CD4-positive, alpha-beta T cell treated with Interleukin-15 for 4 hours (primary cell): Measurements from ENCODE around the gene ARHGEF4.
"Not testable (repeated sequence)": the region's sequence is repeated elsewhere in the genome, so short reads cannot be mapped to it uniquely, and the experiment has no call there.

Experiments
- DNase-seq: peaks from one replicate; pipeline ENCODE4 v3.0.0-alpha.2; 2020; ENCODE audit warnings: low spot score

ARHGEF4 gene

DNA sequence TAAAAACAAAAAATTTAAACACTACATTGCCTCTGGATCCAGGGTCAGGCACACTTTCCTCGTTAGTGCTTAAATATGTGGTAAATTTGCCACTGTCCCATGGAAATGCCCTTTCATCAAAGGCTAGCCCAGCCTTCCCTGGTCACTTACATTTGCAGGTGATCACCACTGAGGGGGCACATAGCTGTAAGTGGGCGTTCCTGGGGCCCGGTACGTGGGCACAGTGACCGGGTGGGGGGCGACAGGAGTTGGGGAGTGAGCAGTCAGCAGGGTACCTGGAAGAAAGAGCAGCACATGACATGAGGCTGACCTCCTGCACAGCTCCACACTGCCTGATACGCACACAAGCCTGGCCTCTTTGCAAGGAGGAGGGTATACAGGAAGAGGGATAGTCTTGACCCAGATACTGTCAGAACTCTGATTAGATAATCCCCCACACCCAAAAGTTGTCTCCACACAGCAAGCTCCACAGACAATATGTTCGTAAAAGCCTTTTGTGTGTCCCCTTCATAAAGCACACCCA, 216.1 kb downstream of the ARHGEF4 start:
- DNase-seq: no peak

DNA sequence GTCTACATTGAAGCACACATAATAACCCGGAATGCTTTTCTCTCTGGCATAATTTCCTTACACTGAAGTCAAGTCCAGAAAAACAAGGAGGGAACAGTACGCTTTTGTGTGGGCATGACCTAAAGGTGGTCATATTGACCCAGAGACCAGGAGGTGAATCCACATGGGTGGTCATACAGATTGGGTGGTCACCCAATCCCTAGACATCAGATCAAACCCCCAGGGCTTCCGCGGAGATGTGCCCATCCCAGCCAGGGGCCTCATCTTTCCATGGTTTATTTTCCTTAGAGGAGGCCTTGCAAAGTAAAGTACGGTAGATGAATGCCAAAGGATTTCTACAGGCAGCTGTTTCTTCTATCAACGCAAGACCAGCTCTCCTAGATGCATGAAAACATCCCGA, 217.8 kb downstream of the ARHGEF4 start:
- DNase-seq: no peak

DNA sequence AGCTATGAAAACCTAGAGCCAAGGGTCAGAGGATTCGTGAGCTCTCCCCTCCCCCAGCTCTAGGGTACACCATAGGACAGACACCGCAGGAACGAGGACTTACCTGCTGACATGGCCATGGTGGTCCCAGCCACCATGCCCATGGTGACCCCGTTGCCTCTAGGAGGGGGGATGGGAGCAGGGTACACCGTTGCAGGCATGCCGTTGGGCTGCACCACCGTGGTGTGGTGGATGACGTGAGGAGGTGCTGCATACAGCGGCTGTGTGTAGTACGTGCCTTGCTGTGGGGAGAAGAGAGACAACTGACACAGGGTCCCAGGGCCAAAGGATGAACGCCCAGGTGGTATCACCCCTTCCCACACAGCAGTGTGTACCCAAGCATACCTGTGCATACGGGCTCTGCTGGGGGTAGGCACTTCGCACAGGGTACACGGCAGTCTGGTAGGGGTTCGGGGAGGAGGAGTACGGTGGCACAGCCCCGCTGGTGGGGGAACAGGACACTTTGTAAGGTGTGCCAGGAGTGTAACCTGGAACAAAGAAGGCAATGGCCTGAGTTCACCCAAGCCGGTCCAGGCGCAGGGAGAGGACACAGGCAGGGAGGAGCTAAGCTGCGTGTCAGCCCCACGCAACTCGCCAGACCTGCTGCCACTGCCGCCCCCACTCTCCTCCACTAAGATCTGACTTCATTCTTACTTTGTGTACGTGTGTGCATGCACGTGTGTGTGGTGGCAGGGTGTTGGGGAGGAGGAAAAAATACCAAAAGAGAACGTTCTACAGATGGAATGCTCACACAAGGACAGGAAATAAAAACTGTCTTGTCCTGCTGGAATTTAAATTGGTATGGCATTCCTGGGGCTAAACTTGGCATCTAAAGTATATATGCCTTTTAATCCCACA, 218.7 kb downstream of the ARHGEF4 start:
- no peak for DNase-seq

DNA sequence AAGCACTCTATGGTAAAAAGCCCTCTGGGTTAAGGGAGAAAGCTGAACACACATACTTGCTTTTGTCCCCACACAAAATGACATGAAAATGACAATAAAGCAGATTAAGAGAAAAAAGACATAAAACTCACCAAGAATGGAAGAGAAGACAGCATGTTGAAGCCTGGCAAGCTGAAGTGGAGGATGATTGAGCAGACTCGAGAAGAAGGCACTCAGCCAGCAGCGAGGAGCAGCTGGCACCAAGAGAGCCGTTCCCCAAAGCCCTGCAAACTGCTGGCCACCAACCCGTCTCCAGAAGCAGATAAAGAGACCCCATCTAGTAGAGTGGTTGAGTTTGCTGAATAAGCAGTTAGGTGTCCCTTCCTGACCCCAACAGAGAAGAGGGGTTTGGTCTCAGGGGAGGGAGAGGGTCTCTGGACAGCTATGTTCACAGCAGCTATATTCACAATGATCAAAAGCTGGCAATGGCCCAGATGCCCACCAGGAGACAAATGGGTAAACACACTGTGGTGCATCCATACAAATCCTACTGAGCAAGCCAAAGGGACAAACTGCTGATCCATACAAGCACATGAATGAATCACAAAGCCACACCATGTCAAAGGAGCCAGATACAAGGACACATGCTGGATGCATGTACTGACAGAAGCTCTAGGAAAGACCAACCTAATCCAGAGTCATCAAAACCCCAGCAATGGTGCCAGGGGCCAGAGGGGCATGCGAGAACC, 219.7 kb downstream of the ARHGEF4 start:
- DNase-seq: no peak

DNA sequence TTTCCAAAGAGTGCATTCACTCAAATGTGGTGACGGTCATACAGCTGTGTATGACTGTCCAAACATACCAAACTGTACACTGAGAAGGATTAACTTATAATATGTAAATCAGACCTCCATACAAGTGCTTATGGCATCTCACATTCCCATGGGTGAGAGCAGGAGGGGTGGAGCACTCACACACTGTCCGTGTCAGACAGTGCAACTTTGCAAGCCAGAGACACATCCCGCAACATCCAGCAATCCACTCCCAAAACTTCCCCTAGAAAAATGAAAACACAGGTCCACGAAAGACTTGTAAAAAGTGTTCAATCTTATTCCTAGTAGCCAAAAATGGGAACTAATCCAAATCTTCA, 220.2 kb downstream of the ARHGEF4 start:
- DNase-seq: no peak

DNA sequence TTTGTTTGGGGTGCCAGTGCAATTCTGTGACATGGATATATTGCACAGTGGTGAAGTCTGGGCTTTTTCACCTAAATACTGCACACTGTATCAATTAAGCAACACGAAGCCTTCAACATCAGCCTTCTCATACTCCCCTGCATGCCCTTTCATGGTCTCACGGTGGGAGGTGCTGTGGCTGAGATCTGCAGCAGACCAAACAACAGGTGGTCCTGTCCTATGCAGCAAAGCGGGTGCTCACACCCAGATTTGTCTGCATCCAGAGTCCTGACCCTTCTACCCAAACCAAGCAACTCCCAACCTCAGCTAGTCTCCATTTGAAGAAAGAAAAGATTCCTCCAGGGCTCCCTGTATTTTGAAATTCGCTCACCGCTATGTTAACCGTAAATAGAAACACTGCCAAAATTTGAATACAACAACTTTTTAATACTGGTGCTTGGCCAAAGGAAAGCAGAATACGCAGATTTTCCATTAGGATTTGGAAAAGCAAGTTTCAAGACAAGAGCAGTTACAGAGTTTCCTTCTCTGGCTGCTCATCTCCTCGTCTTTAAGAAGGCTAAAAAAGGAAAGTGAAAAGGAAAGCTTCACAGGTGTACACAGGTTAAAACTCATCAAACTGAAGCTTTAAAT, 221.6 kb downstream of the ARHGEF4 start:
- no peak for DNase-seq

DNA sequence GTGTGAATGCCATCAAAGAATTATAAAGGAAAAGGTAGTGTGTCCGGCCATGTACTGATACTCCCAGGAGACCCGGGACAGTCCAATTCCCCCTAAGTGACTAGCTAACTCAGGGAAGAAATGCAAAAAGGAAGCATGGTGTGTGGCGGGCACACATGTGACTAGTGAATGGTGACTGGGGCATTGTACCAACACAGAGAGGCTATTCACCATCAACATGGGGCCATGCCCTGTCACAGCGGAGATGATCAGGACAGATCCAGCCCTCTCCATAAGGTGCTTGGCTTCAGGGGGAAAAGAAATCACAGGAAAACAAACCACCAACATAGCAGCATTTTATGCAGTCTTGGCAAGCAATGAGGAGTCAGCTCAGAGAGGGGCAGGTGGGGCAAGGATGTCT, 222.2 kb downstream of the ARHGEF4 start:
- no peak for DNase-seq

DNA sequence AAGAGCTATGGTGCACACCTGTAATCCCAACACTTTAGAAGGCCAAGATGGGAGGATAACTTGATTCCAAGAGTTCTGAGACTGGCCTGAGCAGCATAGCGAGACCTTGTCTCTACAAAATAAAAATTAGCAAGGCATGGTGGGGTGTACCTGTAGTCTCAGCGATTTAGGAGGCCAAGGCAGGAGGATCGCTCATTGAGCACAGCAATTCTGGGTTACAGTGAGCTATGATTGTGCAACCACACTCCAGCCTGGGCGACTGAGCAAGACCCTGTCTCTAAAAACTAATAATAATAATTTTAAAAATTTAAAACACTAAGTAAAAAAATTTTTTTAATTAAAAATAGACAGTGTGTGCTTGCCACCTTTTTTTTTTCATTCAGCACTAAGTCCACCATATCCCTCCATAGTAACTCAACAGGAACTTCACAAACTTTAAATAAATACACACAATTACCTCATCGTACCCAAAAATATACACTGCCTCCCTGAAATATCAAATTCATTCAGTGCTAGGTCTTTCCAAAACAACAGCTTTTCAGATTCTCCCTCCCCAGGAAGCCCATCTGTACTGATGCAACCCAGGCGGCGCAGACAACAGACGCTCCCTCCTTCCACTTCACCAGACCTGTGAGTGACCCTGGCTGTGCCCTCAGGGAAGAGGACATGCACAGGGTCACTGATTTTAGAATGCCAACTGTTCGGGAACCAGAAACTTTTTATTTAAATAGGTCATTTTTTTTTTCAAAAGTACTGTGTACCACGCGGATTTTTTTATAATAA, 227.0 kb downstream of the ARHGEF4 start:
- no peak for DNase-seq

DNA sequence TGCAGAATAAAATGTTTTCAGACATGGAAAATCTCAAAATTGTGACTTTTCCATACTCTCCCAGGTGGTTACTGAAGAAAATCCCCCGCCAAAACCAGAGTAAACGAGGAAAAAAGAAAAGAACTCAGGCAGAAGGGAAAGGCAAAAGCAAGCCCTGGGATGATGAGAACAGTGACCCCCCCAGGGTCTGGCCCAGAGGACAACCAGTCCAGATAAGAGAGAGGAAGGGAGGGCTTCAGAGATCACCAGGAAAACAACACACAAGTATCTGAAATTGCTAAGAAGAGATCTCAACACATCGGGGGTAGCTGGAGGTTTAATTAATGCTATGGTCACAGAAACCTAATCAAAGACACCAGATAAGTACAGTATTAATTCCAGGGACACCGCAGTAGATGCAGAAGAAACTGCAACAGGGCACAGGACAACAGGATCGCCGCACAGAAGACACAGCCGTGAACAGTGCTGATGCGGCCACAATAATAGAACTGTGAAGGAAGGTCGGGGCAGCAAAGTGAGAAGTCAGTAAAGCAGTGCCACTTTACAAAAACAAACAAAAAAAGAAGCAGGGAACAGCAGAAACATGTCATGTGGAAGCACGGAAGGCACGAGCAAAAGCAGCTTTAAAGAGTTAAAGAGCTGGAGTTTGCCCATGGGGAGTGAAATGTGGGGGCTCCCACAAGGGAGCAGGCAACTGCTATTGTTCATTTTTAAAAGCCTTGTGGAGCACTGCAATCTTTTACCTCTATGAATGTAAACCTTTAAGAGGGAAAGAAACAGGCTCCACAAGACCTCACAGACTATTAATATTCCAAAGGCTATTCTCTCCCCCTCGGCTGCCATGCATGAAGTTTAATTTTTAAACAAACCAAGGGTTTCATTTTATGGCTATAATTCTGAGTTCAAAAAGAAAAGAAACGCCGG, 228.1 kb downstream of the ARHGEF4 start:
- no peak for DNase-seq

DNA sequence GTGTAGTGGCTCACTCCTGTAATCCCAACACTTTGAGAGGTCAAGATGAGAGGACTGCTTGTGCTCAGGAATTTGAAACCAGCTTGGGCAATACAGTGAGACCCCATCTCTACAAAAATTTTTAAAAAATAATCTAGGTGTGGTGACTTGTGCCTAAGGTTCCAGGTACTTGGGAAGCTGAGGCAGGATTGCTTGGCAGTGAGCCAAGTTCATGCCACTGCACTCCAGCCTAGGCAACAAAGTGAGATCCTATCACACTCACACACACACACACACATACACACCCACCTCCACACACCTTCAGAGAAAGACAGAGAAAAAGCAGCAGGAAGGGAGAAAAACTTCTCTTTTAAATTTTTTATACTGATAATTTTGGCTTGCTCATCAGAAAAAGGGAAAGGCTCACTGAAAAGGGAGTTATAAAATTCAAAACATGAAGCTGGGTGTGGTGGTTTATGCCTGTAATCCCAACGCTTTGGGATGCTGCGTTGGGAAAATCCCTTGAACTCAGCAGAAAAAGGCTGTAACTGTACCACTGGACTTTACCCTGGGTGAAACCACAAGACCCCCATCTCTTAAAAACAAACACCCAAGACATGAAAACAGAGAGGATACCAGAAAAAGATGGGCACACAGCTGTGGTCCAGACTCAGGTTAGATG, 230.9 kb downstream of the ARHGEF4 start:
- no peak for DNase-seq

DNA sequence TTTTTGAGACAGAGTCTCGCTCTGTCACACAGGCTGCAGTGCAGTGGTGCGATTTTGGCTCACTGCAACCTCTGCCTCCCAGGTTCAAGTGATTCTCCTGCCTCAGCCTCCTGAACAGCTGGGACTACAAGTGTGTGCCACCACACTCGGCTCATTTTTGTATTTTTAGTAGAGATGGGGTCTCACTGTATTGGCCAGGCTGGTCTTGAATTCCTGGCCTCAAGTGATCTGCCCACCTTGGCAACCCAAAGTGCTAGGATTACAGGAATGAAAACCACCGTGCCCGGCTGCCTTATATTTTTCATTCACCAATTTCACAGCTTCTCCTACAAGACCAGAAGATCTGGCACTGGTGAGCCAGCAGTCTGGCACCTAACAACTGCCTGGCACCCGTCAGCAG, 231.5 kb downstream of the ARHGEF4 start:
- DNase-seq: not testable (repeated sequence)

DNA sequence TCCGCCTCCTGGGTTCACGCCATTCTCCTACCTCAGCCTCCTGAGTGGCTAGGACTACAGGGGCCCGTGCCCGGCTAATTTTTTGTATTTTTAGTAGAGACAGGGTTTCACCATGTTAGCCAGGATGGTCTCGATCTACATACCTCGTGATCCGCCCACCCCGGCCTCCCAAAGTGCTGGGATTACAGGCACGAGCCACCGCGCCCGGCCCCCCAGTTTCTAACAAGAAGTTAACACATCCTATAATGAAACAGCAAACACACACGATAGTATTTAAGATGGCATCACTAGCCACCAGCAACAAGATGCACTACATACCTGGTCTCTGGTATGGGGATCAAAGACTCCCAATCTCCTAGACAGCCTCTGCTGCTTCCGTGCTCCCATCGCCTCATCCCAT, 238.9 kb downstream of the ARHGEF4 start:
- DNase-seq: not testable (repeated sequence)

DNA sequence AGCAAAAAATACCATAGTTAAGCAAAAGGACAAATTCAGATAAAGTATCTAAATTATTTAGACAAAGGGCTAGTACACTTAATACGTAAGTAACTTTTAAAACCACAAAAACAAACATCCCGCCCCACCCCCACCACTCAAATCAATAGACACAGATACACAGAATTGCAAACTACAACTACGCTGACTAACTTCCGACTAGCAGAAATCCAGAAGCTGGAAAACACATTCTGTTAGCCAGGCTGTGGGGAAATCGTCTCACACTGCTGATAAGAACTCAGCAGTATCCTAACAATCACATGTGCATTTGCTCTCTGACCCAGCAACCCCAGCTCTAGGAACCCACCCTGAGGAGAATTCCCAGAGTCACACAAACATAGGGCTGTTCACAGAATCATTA, 240.0 kb downstream of the ARHGEF4 start:
- DNase-seq: no peak

DNA sequence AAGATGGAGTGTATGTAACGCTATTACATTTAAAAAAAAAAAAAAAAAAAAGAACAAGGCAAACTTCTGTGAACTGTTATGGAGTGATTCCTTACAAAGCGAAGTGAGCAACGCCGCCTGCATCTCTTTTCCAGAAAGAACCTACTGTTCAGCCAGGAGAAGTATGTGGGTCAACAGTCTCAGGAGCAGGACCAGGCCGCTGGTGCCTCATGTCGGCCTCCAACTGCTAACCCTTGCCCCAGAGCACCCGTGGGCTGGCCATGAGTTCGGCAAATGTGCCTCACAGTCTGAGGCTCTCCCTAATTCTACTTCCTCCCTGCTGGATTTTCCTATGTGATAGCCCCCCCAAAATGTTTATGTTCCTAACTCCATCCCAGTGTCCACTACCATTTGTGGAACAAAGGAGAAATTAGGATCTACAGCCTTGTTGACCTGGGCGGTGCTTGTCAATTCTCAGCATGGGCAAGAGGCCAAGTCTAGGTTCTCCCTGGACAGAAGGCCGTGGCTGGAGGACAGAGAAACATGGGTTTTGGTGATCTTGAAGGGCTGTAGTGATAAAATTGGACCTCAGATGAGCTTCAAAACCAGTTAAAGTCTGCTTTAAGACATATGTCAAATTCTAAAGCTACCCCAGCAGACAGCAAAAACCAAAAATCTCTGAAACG, 240.6 kb downstream of the ARHGEF4 start:
- no peak for DNase-seq

DNA sequence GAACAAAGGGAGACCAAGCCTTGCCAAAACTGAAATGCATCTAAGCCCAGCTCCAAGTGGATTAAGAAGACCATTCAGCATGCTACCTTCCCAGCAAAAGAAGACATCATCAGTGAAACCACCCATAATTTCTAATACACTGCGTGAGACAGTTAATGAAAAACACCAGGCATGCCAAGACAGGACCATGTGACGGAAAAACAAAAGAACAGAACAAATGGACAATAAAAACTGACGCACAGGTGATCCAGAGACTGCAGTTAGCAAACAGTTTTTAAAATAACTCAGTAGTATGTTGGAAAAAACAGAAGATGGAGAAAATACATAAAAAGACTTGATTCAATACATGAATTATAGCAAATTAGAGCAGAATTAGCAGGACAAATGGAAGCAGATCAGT, 241.3 kb downstream of the ARHGEF4 start:
- DNase-seq: no peak

DNA sequence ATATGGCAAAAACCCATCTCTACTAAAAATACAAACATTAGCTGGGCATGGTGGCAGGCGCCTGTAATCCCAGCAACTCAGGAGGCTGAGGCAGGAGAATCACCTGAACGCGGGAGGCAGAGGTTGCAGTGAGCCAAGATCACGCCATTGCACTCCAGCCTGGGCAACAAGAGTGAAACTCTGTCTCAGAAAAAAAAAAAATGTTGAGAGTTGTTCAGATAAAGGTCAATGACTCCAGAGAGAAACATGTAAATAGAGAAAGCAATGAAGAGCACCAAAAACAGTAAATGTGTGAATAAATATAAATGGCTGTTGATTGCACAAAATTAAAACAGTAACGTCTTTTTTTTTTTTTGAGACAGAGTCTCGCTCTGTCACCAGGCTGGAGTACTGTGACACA, 243.2 kb downstream of the ARHGEF4 start:
- DNase-seq: not testable (repeated sequence)

DNA sequence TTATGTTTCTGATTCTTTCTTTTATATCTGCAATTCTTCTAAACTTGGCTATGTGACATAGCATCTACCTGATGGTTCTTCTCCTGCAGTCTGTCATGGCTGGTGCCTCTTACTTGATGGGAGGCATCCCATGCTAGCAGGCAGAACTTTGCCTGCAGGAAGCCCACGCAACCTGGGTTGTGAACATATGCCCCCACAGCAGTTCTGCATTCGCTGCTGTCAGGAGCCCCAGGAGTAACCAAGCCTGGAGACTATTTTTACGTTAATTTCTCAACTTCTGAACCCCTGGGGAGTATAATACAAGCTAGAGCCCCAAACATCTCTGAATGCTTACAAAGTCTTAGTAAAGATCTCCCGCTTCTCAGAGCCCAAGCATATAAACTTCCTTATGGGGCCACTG, 244.5 kb downstream of the ARHGEF4 start:
- DNase-seq: no peak

DNA sequence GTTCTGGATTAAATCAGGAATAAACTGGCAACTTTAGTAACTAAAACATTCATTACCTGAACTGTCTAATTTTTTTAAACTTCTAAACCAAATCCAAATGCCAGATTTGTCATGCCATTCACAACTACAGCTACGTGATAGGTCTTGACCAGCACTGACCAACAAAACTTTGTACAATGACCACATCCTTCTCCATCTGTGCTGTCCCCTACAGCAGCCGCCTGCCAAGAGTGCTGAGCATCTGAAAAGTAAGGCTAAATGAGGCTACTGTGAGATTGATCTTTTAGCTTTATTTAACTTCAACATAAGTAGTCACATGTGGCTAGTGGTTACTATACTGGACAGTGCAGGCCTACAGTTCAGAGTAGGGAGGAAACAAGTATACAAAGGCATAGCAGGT, 248.9 kb downstream of the ARHGEF4 start:
- DNase-seq: no peak

DNA sequence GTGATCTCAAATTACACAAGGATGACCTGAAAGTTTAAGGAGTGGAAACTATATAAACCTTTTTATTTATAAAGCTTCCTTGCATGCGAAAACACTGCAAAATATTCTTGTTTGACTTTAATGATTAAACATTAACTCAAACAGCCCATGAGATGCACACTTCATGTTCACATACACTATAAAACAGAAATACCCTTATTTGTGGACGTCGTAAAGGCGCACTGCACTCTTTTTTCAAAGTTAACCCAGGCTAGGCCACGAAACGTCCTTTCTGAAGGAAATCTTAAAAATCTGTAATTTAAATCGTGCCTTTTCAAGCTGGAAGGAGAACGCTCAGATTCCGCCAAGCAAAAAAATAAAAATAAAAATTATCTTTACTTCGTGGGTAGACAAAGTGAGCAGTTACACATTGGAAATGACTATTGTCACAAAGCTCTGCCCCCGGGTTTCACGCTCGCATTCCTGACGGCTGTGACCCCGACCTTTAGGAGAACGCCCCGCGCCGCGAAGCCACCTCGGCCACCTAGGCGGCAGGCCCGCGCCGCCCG, 255.8 kb downstream of the ARHGEF4 start:
- no peak for DNase-seq
